Ovary (tissue), 9 donors: ENCODE data around the gene PLD2. TPM values are rescaled to one million over a fixed set of nuclear protein-coding genes. Genes with fewer than 3 reads are reported as not detected.

Experiments used
- DNase-seq, 5 donors: peaks; one replicate each; pipeline ENCODE4 v3.0.0-alpha.2; 2019 to 2020
- H3K27ac ChIP-seq, 2 donors: fragments of 200-600 bp; one replicate each; pipeline versions ENCODE4 v1.5.1 to v1.8.0; 2019 to 2022
- H3K27me3 ChIP-seq: fragments of 200-600 bp; one replicate; pipeline ENCODE4 v1.8.0; 2022
- H3K36me3 ChIP-seq: fragments of 200-600 bp; sonication (generic); one replicate; pipeline ENCODE4 v1.5.1; 2019
- H3K4me1 ChIP-seq: one replicate; pipeline ENCODE4 v1.8.1; 2013; ENCODE audit warnings: mild to moderate bottlenecking, moderate library complexity; ENCODE audit not compliant: insufficient read depth
- H3K4me3 ChIP-seq: fragments of 200-600 bp; sonication (generic); one replicate; pipeline ENCODE4 v1.5.1; 2017
- H3K9me3 ChIP-seq, 2 donors: fragments of 200-600 bp in 1 of 2; sonication (generic) in 1 of 2; one replicate each; pipeline versions ENCODE4 v1.5.1 to v1.8.1; 2013 to 2019; ENCODE audit warnings: mild to moderate bottlenecking in 1 of 2, moderate library complexity in 1 of 2
- CTCF ChIP-seq, 3 donors: fragments of 450-650 bp in 2 of 3; fragments of 200-600 bp in 1 of 3; IDR thresholded peaks; one replicate each; pipeline versions ENCODE4 v1.5.1 to v1.8.0; 2016 to 2022; ENCODE audit warnings: antibody characterized with exemption in 3 of 3, mild to moderate bottlenecking in 1 of 3
- EP300 ChIP-seq: sonication (generic); formaldehyde crosslinking; IDR thresholded peaks from one replicate; pipeline ENCODE4 v1.6.1; 2017; ENCODE audit warnings: antibody characterized with exemption
- POLR2A ChIP-seq: fragments of 450-650 bp; IDR thresholded peaks from one replicate; pipeline ENCODE4 v1.6.1; 2017; ENCODE audit warnings: antibody characterized with exemption, mild to moderate bottlenecking, moderate library complexity
- WGBS, 3 donors: extraction: QIAGEN DNeasy Blood & Tissue Kit in 1 of 3; methylation state at CpG; one replicate each; pipeline versions ENCODE4 v1.1.5 to v1.1.7; 2013 to 2017; 5-methylcytosine and 5-hydroxymethylcytosine counted together
- intact Hi-C, 4 donors: fragments of 100-400 bp; cut with DNase I; formaldehyde crosslinking; loops; one replicate each; pipeline versions ENCODE4 v1.11.0 to v1.15.1; 2022 to 2023
- polyA plus RNA-seq, 2 donors: library from polyadenylated mRNA; stranded (reverse); fragments of 200-250 nt in 1 of 2; fragments of 350-450 nt in 1 of 2; fragmentation: Illumina TruSeq in 1 of 2; extraction: RNeasy Lipid Tissue Mini Kit (QIAGEN cat#74804) in 1 of 2; gene quantifications; one replicate each; pipeline ENCODE4 v1.2.3, GENCODE V29; 2013 to 2014
- total RNA-seq, 7 donors: library from RNA; depleted of rRNA in 2 of 7; stranded (reverse); fragments of >200 nt in 2 of 7; fragmentation: NEBNext Ultra II Directional in 3 of 7; extraction: Animal tissue kit (Norgen Biotek cat#: 25700) in 3 of 7; gene quantifications; one replicate each; pipeline versions ENCODE4 v1.1.0 to v1.2.4, GENCODE V29; 2016 to 2023
- donor health status: DM: no; HTN: no; CAD: no; lungs with moderate emphysema.
- donor health status: DM: no; HTN: no; CAD: no.
- donor health status: Bipolar disorder and iron deficiency.
- donor health status: DM: yes; HTN: yes; CAD: no.
- donor health status: DM: no; HTN: no; CAD: no.
- donor health status: DM: yes; HTN: yes; CAD: no.

PLD2 gene
- total and polyA plus RNA-seq, 9 donors, result 16.2 to 53.3 (median 37.8) TPM

GRCh38 chr17:4850246-4850645 is 43.3 kb downstream of the PLD2 start:
- Histone ChIP-seq H3K27me3 (no peaks in the 10 kb centered on the region), H3K4me3 (no peak overlapping the region), H3K4me1 (peaks cover 18% of the 10 kb centered on the region), H3K27ac (no peak overlapping the region), H3K36me3 (no peaks in the 10 kb centered on the region), H3K9me3 (no peaks in the 10 kb centered on the region)
- no peak for DNase-seq
- 89 to 98% (median 94%) methylated on average over 2 of the region's 2 CpGs for WGBS, 3 donors
- intact Hi-C loops, result no loop called here
- no peak for TF ChIP-seq POLR2A
- no peak for TF ChIP-seq EP300
- TF ChIP-seq CTCF (IDR thresholded peaks at IDR 0.05), result no peak

- intact Hi-C loops, result no loop called here
- TF ChIP-seq POLR2A, result no peak
- no peak for TF ChIP-seq EP300
- Histone ChIP-seq H3K27me3 (no peaks in the 10 kb centered on the region), H3K27ac (no peak overlapping the region), H3K4me3 (no peak overlapping the region), H3K4me1 (peaks cover 16% of the 10 kb centered on the region), H3K36me3 (no peaks in the 10 kb centered on the region), H3K9me3 (no peaks in the 10 kb centered on the region)
- DNase-seq, result no peak
- WGBS, 3 donors, result 79 to 86% (median 81%) methylated on average over 3 of the region's 3 CpGs
Measured at GRCh38 chr17:4851084-4851483, 44.1 kb downstream of the PLD2 start.

GRCh38 chr17:4852567-4853207 is 45.7 kb downstream of the PLD2 start:
- no peak for TF ChIP-seq EP300
- no peak for TF ChIP-seq POLR2A
- TF ChIP-seq CTCF (IDR thresholded peaks at IDR 0.05), result no peak
- Histone ChIP-seq H3K9me3 (no peaks in the 10 kb centered on the region), H3K27me3 (no peaks in the 10 kb centered on the region), H3K27ac (no peak overlapping the region), H3K4me1 (peaks cover 19% of the 10 kb centered on the region), H3K36me3 (no peaks in the 10 kb centered on the region), H3K4me3 (no peak overlapping the region)
- intact Hi-C loops, result no loop called here
- no peak for DNase-seq

- no peak for DNase-seq
- Histone ChIP-seq H3K9me3 (no peaks in the 10 kb centered on the region), H3K27me3 (no peaks in the 10 kb centered on the region), H3K4me1 (peaks cover 21% of the 10 kb centered on the region), H3K36me3 (no peaks in the 10 kb centered on the region), H3K4me3 (no peak overlapping the region), H3K27ac (no peak overlapping the region)
- intact Hi-C loops, result no loop called here
- WGBS, 3 donors, result 76 to 90% (median 88%) methylated on average over 2 of the region's 2 CpGs
- TF ChIP-seq POLR2A (no peak), EP300 (no peak), CTCF (IDR thresholded peaks at IDR 0.05) (no peak)
Measured at GRCh38 chr17:4853208-4853671, 46.3 kb downstream of the PLD2 start.

- intact Hi-C loops, result no loop called here
- Histone ChIP-seq H3K27me3 (no peaks in the 10 kb centered on the region), H3K4me3 (no peak overlapping the region), H3K27ac (no peak overlapping the region), H3K9me3 (no peaks in the 10 kb centered on the region), H3K4me1 (peaks cover 24% of the 10 kb centered on the region), H3K36me3 (no peaks in the 10 kb centered on the region)
- 96% methylated on average over 5 of the region's 5 CpGs for WGBS, 3 donors
- no peak for DNase-seq
- TF ChIP-seq EP300 (no peak), POLR2A (no peak), CTCF (IDR thresholded peaks at IDR 0.05) (no peak)
Measured at GRCh38 chr17:4854111-4854681, 47.2 kb downstream of the PLD2 start.
